GM21576 (cell line): ENCODE results near the gene PRSS8.
"Not testable (repeated sequence)": the region's sequence is repeated elsewhere in the genome, so short reads cannot be mapped to it uniquely, and the experiment has no call there.

Experiments used
- ATAC-seq: cut with Tn5 transposase; IDR thresholded peaks from one replicate; pipeline ENCODE4 v1.9.1; 2021; ENCODE audit warnings: mild to moderate bottlenecking, moderate library complexity; ENCODE audit not compliant: unreplicated experiment

Gene PRSS8

GRCh38 chr16:31108035-31108793 is 27.3 kb downstream of the PRSS8 start, which contains the start of gene BCKDK:
BCKDK (plus strand) TSS chr16:31108386; CDS start chr16:31109224, 838 bp downstream.
- ATAC-seq = peak; percentile 82

GRCh38 chr16:31107465-31107867 is 28.1 kb downstream of the PRSS8 start:
- ATAC-seq = peak; percentile 47

GRCh38 chr16:31106509-31107464 is 28.7 kb downstream of the PRSS8 start:
- ATAC-seq = no peak

- ATAC-seq = no peak
Observed at GRCh38 chr16:31105677-31106213, 29.8 kb downstream of the PRSS8 start.

GRCh38 chr16:31100876-31101641 is 34.5 kb downstream of the PRSS8 start:
- not testable (repeated sequence) for ATAC-seq

GRCh38 chr16:31099860-31100638 is 35.5 kb downstream of the PRSS8 start:
- no peak for ATAC-seq

- peak; percentile 78 for ATAC-seq
Observed at GRCh38 chr16:31094424-31095120, 41.0 kb downstream of the PRSS8 start, which contains the start of gene VKORC1. VKORC1 (minus strand) TSS chr16:31094797; CDS start chr16:31094729, 68 bp downstream.

- no peak for ATAC-seq
Observed at GRCh38 chr16:31094088-31094423, 41.5 kb downstream of the PRSS8 start.

- no peak for ATAC-seq
Observed at GRCh38 chr16:31093132-31093703, 42.3 kb downstream of the PRSS8 start.

- no peak for ATAC-seq
Observed at GRCh38 chr16:31092330-31092729, 43.2 kb downstream of the PRSS8 start.

GRCh38 chr16:31090540-31090939 is 45.0 kb downstream of the PRSS8 start:
- no peak for ATAC-seq

- no peak for ATAC-seq
Observed at GRCh38 chr16:31089199-31089598, 46.3 kb downstream of the PRSS8 start.

GRCh38 chr16:31088459-31089183 is 46.9 kb downstream of the PRSS8 start, which contains the start of gene PRSS53:
PRSS53 (minus strand) TSS chr16:31088943; CDS start chr16:31088809, 134 bp downstream.
- no peak for ATAC-seq

- no peak for ATAC-seq
Observed at GRCh38 chr16:31087971-31088370, 47.6 kb downstream of the PRSS8 start.

GRCh38 chr16:31087481-31087880 is 48.0 kb downstream of the PRSS8 start:
- no peak for ATAC-seq

- no peak for ATAC-seq
Observed at GRCh38 chr16:31086629-31086906, 49.0 kb downstream of the PRSS8 start.

- ATAC-seq = no peak
Observed at GRCh38 chr16:31085873-31086628, 49.5 kb downstream of the PRSS8 start.

- no peak for ATAC-seq
Observed at GRCh38 chr16:31085411-31085810, 50.1 kb downstream of the PRSS8 start.
